GM19468 (cell line): ENCODE results near the gene HUNK.
"Not testable (repeated sequence)": the region's sequence is repeated elsewhere in the genome, so short reads cannot be mapped to it uniquely, and the experiment has no call there.

Source experiments
- ATAC-seq: cut with Tn5 transposase; IDR thresholded peaks from one replicate; pipeline ENCODE4 v1.9.1; 2021; ENCODE audit warnings: mild to moderate bottlenecking, moderate library complexity, moderate number of reproducible peaks; ENCODE audit not compliant: unreplicated experiment; ENCODE audit errors: extremely low read depth

Gene HUNK

GRCh38 chr21:31945546-31945945 is 72.7 kb downstream of the HUNK start:
- ATAC-seq = no peak

- ATAC-seq = no peak
These were observed 73.4 kb downstream of the HUNK start for GRCh38 chr21:31946231-31946630.

GRCh38 chr21:31946876-31947550 is 74.2 kb downstream of the HUNK start:
- ATAC-seq = not testable (repeated sequence)

- ATAC-seq = no peak
These were observed 75.9 kb downstream of the HUNK start for GRCh38 chr21:31948676-31949075.

- ATAC-seq = no peak
These were observed 80.0 kb downstream of the HUNK start for GRCh38 chr21:31952828-31953227.

- no peak for ATAC-seq
These were observed 84.8 kb downstream of the HUNK start for GRCh38 chr21:31957631-31958030.

GRCh38 chr21:31959881-31960280 is 87.1 kb downstream of the HUNK start:
- no peak for ATAC-seq

GRCh38 chr21:31961027-31961426 is 88.2 kb downstream of the HUNK start:
- no peak for ATAC-seq

GRCh38 chr21:31961704-31962103 is 88.9 kb downstream of the HUNK start:
- no peak for ATAC-seq

- no peak for ATAC-seq
These were observed 91.9 kb downstream of the HUNK start for GRCh38 chr21:31964692-31965091.

GRCh38 chr21:31967334-31967733 is 94.5 kb downstream of the HUNK start:
- ATAC-seq = no peak

GRCh38 chr21:31972622-31973021 is 99.8 kb downstream of the HUNK start:
- ATAC-seq = no peak

GRCh38 chr21:31973402-31973944 is 100.7 kb downstream of the HUNK start:
- no peak for ATAC-seq

GRCh38 chr21:31974454-31974985 is 101.7 kb downstream of the HUNK start:
- ATAC-seq = no peak

GRCh38 chr21:31975491-31975890 is 102.7 kb downstream of the HUNK start:
- ATAC-seq = no peak

GRCh38 chr21:31977816-31978215 is 105.0 kb downstream of the HUNK start:
- no peak for ATAC-seq

GRCh38 chr21:31983120-31983519 is 110.3 kb downstream of the HUNK start:
- no peak for ATAC-seq

GRCh38 chr21:31983554-31983953 is 110.7 kb downstream of the HUNK start:
- no peak for ATAC-seq

- no peak for ATAC-seq
These were observed 112.6 kb downstream of the HUNK start for GRCh38 chr21:31985398-31985797.

- no peak for ATAC-seq
These were observed 113.4 kb downstream of the HUNK start for GRCh38 chr21:31986035-31986856.

GRCh38 chr21:31987696-31988095 is 114.9 kb downstream of the HUNK start:
- no peak for ATAC-seq
